Peyer's patch (tissue), 4 donors: Measurements from ENCODE around the gene KRTCAP2.

ENCODE experiments used
- POLR2A ChIP-seq, 2 donors: fragments of 450-650 bp; IDR thresholded peaks; one replicate each; pipeline ENCODE4 v1.5.1; 2017; ENCODE audit warnings: antibody characterized with exemption in 2 of 2, mild to moderate bottlenecking in 2 of 2, moderate library complexity in 2 of 2
- TF ChIP-seq, protein P1 (sequence below), 6 experiments: fragments of 450-650 bp in 4 of 6; fragments of 200-600 bp in 2 of 6; sonication (generic) in 1 of 6; IDR thresholded peaks; one replicate each; pipeline ENCODE4 v1.5.1; 2017 to 2019; ENCODE audit warnings: antibody characterized with exemption in 6 of 6, mild to moderate bottlenecking in 3 of 6, moderate library complexity in 1 of 6

DNA sequence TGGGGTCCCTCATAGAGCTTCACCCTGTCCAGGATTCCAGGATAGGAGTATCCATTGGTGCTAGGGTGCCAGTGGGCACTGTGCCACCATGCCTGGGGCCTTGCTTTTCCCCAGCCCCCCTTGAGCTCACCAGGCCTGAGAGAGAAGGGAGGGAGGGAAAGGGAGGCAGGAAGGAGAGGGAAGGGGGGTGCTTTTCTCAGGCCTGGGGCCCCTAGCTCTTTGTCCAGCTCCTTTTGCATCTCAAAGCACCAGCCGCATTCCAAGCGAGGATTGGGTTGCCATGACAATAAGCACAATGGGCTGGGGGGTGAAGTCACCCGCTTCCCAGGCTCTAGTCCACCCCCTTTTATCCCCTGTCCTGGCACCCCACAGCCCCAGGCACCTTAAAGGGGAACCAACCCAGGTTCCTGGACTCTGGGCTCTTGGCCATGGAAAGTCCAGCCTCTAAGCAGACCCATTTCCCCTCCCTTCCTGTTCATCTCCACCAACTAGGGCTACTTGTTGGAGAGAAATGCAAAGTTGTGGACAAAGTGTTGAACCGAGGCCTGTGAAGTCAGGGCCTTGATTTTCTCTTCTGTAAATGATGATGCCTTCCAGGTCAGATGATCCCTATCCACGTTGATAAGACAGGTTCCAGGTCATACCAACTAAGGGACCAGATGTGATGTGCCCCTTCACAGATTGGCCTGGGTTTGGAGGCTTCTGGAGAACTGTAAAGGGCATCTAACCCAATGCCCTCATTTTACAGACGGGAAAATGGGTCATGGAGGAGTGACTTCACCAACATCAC, 23.2 kb upstream of the KRTCAP2 start:
- TF ChIP-seq, protein P1, sequence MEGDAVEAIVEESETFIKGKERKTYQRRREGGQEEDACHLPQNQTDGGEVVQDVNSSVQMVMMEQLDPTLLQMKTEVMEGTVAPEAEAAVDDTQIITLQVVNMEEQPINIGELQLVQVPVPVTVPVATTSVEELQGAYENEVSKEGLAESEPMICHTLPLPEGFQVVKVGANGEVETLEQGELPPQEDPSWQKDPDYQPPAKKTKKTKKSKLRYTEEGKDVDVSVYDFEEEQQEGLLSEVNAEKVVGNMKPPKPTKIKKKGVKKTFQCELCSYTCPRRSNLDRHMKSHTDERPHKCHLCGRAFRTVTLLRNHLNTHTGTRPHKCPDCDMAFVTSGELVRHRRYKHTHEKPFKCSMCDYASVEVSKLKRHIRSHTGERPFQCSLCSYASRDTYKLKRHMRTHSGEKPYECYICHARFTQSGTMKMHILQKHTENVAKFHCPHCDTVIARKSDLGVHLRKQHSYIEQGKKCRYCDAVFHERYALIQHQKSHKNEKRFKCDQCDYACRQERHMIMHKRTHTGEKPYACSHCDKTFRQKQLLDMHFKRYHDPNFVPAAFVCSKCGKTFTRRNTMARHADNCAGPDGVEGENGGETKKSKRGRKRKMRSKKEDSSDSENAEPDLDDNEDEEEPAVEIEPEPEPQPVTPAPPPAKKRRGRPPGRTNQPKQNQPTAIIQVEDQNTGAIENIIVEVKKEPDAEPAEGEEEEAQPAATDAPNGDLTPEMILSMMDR (IDR thresholded peaks at IDR 0.05): no peak
- no peak for TF ChIP-seq POLR2A (IDR thresholded peaks at IDR 0.05)
